A549 (cell line): ENCODE measurements around the gene SKAP1. TPM values are rescaled to one million over a fixed set of nuclear protein-coding genes. Genes with fewer than 3 reads are reported as not detected.

ENCODE experiments used
- ATAC-seq, 2 experiments: fragments of 200-7000 bp in 1 of 2; fragments of >200 bp in 1 of 2; cut with Nextera tagmentation in 1 of 2; cut with Tn5 transposase in 1 of 2; 3 replicates each; pipeline versions ENCODE4 v1.8.0 to v1.9.1; 2018 to 2020; ENCODE audit warnings: mild to moderate bottlenecking in 1 of 2, moderate library complexity in 1 of 2
- CTCF ChIA-PET: fragments of 300-600 bp; sonication (Branson Sonifier 250); formaldehyde crosslinking; extraction: SDS; loops from one replicate; lab custom pipeline; 2021; ENCODE audit warnings: antibody characterized with exemption, inconsistent platforms; lab: Yijun Ruan, JAX
- POLR2A ChIA-PET: fragments of 350-600 bp; formaldehyde crosslinking; extraction: SDS; loops from one replicate; lab custom pipeline; 2021; ENCODE audit warnings: antibody characterized with exemption, inconsistent platforms; lab: Yijun Ruan, JAX
- DNase-seq, 2 experiments: peaks; one replicate each; pipeline versions ENCODE4 v3.0.0 to v3.0.0-alpha.2; 2011 to 2016; ENCODE audit warnings: low read depth in 1 of 2, low spot score in 1 of 2
- FAIRE-seq: peaks from 2 replicates; lab custom pipeline; 2011; peaks lifted over from hg19 to GRCh38; lab: Jason Lieb, UNC
- H3K27ac ChIP-seq, 2 experiments: fragments of >200 bp; sonication (Bioruptor Twin); formaldehyde crosslinking; 3 replicates each; pipeline ENCODE4 v1.5.1; 2016 to 2017
- H3K4me1 ChIP-seq: fragments of >200 bp; sonication (Bioruptor Twin); formaldehyde crosslinking; 3 replicates; pipeline ENCODE4 v1.6.1; 2016
- H3K4me2 ChIP-seq: fragments of >200 bp; sonication (Bioruptor Twin); formaldehyde crosslinking; 3 replicates; pipeline ENCODE4 v1.6.1; 2016
- H3K4me3 ChIP-seq: fragments of >200 bp; sonication (Bioruptor Twin); formaldehyde crosslinking; 3 replicates; pipeline ENCODE4 v1.5.1; 2016
- H3K9me3 ChIP-seq: fragments of >200 bp; sonication (Bioruptor Twin); formaldehyde crosslinking; 3 replicates; pipeline ENCODE4 v1.6.1; 2016
- BCL3 ChIP-seq: fragments of >200 bp; sonication (Bioruptor Twin); formaldehyde crosslinking; IDR thresholded peaks from 3 replicates; pipeline ENCODE4 v1.6.1; 2016
- CEBPB ChIP-seq, 2 experiments: fragments of >200 bp in 1 of 2; sonication (Bioruptor Twin) in 1 of 2; formaldehyde crosslinking in 1 of 2; IDR thresholded peaks; 2 replicates each; pipeline ENCODE4 v1.6.1; 2012 to 2016
- CTCF ChIP-seq: fragments of >200 bp; sonication (Bioruptor Twin); formaldehyde crosslinking; IDR thresholded peaks from 3 replicates; pipeline ENCODE4 v1.5.1; 2016
- ELK1 ChIP-seq: fragments of 150-350 bp; IDR thresholded peaks from 2 replicates; pipeline ENCODE4 v1.6.1; 2014; ENCODE audit warnings: low read depth, mild to moderate bottlenecking, low read length
- ESRRA ChIP-seq: fragments of 150-350 bp; IDR thresholded peaks from 2 replicates; pipeline ENCODE4 v1.6.1; 2014; ENCODE audit warnings: mild to moderate bottlenecking, low read length, borderline replicate concordance
- FOXS1 ChIP-seq: fragments of 250-450 bp; sonication (Bioruptor Pico); IDR thresholded peaks from 2 replicates; pipeline ENCODE4 v1.5.0; 2020; ENCODE audit warnings: mild to moderate bottlenecking, moderate library complexity
- GATA3 ChIP-seq: IDR thresholded peaks from 2 replicates; pipeline ENCODE4 v1.6.1; 2012; ENCODE audit warnings: borderline replicate concordance
- HMGXB4 ChIP-seq: fragments of 250-450 bp; sonication (Bioruptor Pico); IDR thresholded peaks from 2 replicates; pipeline ENCODE4 v1.5.0; 2021; ENCODE audit warnings: mild to moderate bottlenecking, moderate library complexity, borderline replicate concordance
- HOXB13 ChIP-seq: fragments of 250-450 bp; sonication (Bioruptor Pico); IDR thresholded peaks from 2 replicates; pipeline ENCODE4 v1.5.0; 2020; ENCODE audit warnings: low read depth, mild to moderate bottlenecking, moderate library complexity
- JUN ChIP-seq, 2 experiments: fragments of >200 bp; sonication (Bioruptor Twin); formaldehyde crosslinking; IDR thresholded peaks; 2 replicates in 1 of 2; 3 replicates in 1 of 2; pipeline ENCODE4 v1.6.1; 2016 to 2017
- JUNB ChIP-seq: fragments of >200 bp; sonication (Bioruptor Twin); formaldehyde crosslinking; IDR thresholded peaks from 2 replicates; pipeline ENCODE4 v1.6.1; 2016
- KDM1A ChIP-seq: fragments of 200-600 bp; sonication (generic); IDR thresholded peaks from 2 replicates; pipeline ENCODE4 v1.6.1; 2016; ENCODE audit warnings: low read depth, mild to moderate bottlenecking
- MAFK ChIP-seq: fragments of 450-650 bp; IDR thresholded peaks from 2 replicates; pipeline ENCODE4 v1.6.1; 2014; ENCODE audit not compliant: partially characterized antibody
- MAZ ChIP-seq: fragments of 150-350 bp; IDR thresholded peaks from 2 replicates; pipeline ENCODE4 v1.6.1; 2014; ENCODE audit warnings: antibody characterized with exemption, low read depth, low read length, borderline replicate concordance
- NPAS2 ChIP-seq: fragments of 250-450 bp; sonication (Bioruptor Pico); IDR thresholded peaks from 2 replicates; pipeline ENCODE4 v1.8.0; 2022; ENCODE audit warnings: mild to moderate bottlenecking, moderate library complexity, borderline replicate concordance
- NR3C1 ChIP-seq: fragments of >200 bp; sonication (Bioruptor Twin); formaldehyde crosslinking; IDR thresholded peaks from 3 replicates; pipeline ENCODE4 v1.6.1; 2017
- PHF8 ChIP-seq: fragments of 200-600 bp; sonication (generic); IDR thresholded peaks from 2 replicates; pipeline ENCODE4 v1.6.1; 2016; ENCODE audit warnings: low read depth, mild to moderate bottlenecking, antibody characterized with exemption, moderate library complexity, borderline replicate concordance
- POLR2A ChIP-seq: IDR thresholded peaks from 2 replicates; pipeline ENCODE4 v1.6.1; 2012; ENCODE audit warnings: mild to moderate bottlenecking, low read length
- RAD21 ChIP-seq, 2 experiments: fragments of >200 bp in 1 of 2; sonication (Bioruptor Twin) in 1 of 2; formaldehyde crosslinking in 1 of 2; IDR thresholded peaks in 1 of 2; conservative IDR thresholded peaks in 1 of 2; 2 replicates in 1 of 2; 3 replicates in 1 of 2; pipeline ENCODE4 v1.6.1; 2012 to 2018; ENCODE audit warnings: inconsistent platforms in 1 of 2
- RCOR1 ChIP-seq: fragments of 150-350 bp; IDR thresholded peaks from 2 replicates; pipeline ENCODE4 v1.6.1; 2014; ENCODE audit warnings: antibody characterized with exemption, low read length, low read depth
- SMC3 ChIP-seq: fragments of >200 bp; sonication (Bioruptor Twin); formaldehyde crosslinking; IDR thresholded peaks from 3 replicates; pipeline ENCODE4 v1.6.1; 2018; ENCODE audit warnings: inconsistent platforms
- TP53 ChIP-seq: fragments of 250-450 bp; sonication (Bioruptor Pico); IDR thresholded peaks from 2 replicates; pipeline ENCODE4 v1.5.0; 2021; ENCODE audit warnings: mild to moderate bottlenecking, moderate library complexity
- WGBS: methylation state at CpG from one replicate; pipeline ENCODE4 v1.1.6; 2017; ENCODE audit errors: missing lambda C conversion rate; 5-methylcytosine and 5-hydroxymethylcytosine counted together
- polyA plus RNA-seq, 4 experiments: library from polyadenylated mRNA; depleted of rRNA in 3 of 4; stranded (reverse); fragments of >200 nt; fragmentation: RNase III in 1 of 4; extraction: RNeasy Plus Mini Kit Qiagen cat#74134 plus additional on column Dnase treatment in 1 of 4; gene quantifications; 2 replicates in 3 of 4; 3 replicates in 1 of 4; pipeline ENCODE4 v1.2.3, GENCODE V29; 2011 to 2017
- TF ChIP-seq, protein P1 (sequence below): fragments of 250-450 bp; sonication (Bioruptor Pico); IDR thresholded peaks from 2 replicates; pipeline ENCODE4 v1.5.0; 2020; ENCODE audit warnings: low read depth, mild to moderate bottlenecking, moderate library complexity
- TF ChIP-seq, protein P2 (sequence below): fragments of 200-600 bp; sonication (generic); IDR thresholded peaks from 2 replicates; pipeline ENCODE4 v1.6.1; 2016; ENCODE audit warnings: antibody characterized with exemption, mild to moderate bottlenecking, moderate library complexity
- TF ChIP-seq, protein P3 (sequence below): fragments of >200 bp; sonication (Bioruptor Twin); formaldehyde crosslinking; IDR thresholded peaks from 2 replicates; pipeline ENCODE4 v1.6.1; 2016

SKAP1 gene
- polyA plus RNA-seq, 2 of the 4 experiments (the other 2 are of a cell fraction): 0.14 to 0.78 TPM

DNA sequence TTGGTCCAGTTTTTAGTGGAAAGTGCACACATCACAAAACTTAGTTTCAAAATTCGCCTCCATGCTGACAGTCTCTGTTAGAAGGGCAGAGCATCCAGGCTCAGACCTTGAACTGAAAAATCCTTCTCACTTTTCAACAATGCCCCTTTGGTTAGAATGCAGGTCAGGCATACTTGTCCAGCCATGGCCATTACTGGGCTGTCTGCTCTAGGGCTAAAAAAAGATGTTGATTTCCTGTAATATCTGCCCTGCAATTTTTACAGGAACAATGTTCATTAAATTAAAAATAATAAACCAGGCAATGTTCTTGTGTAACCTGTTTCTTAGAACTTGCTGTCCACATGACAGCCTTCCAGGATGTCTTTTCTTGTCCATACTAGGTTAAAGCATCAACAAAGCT, 200.1 kb downstream of the SKAP1 start:
- FAIRE-seq (no peak), DNase-seq (no peak)
- POLR2A ChIA-PET: no interaction called here
- no peak overlapping the region for H3K4me2 ChIP-seq
- no peaks in the 10 kb centered on the region for H3K9me3 ChIP-seq
- no peak for TF ChIP-seq FOXS1 (CRISPR knock-in tag)
- TF ChIP-seq, protein P1, sequence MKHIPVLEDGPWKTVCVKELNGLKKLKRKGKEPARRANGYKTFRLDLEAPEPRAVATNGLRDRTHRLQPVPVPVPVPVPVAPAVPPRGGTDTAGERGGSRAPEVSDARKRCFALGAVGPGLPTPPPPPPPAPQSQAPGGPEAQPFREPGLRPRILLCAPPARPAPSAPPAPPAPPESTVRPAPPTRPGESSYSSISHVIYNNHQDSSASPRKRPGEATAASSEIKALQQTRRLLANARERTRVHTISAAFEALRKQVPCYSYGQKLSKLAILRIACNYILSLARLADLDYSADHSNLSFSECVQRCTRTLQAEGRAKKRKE (CRISPR knock-in tag): no peak
- no peak for TF ChIP-seq JUNB
- no peak for TF ChIP-seq GATA3
- no peak for TF ChIP-seq TP53 (CRISPR knock-in tag)
- TF ChIP-seq NR3C1: no peak
- no peak for TF ChIP-seq HMGXB4
- TF ChIP-seq PHF8: no peak
- TF ChIP-seq, protein P2, sequence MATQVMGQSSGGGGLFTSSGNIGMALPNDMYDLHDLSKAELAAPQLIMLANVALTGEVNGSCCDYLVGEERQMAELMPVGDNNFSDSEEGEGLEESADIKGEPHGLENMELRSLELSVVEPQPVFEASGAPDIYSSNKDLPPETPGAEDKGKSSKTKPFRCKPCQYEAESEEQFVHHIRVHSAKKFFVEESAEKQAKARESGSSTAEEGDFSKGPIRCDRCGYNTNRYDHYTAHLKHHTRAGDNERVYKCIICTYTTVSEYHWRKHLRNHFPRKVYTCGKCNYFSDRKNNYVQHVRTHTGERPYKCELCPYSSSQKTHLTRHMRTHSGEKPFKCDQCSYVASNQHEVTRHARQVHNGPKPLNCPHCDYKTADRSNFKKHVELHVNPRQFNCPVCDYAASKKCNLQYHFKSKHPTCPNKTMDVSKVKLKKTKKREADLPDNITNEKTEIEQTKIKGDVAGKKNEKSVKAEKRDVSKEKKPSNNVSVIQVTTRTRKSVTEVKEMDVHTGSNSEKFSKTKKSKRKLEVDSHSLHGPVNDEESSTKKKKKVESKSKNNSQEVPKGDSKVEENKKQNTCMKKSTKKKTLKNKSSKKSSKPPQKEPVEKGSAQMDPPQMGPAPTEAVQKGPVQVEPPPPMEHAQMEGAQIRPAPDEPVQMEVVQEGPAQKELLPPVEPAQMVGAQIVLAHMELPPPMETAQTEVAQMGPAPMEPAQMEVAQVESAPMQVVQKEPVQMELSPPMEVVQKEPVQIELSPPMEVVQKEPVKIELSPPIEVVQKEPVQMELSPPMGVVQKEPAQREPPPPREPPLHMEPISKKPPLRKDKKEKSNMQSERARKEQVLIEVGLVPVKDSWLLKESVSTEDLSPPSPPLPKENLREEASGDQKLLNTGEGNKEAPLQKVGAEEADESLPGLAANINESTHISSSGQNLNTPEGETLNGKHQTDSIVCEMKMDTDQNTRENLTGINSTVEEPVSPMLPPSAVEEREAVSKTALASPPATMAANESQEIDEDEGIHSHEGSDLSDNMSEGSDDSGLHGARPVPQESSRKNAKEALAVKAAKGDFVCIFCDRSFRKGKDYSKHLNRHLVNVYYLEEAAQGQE: no peak
- TF ChIP-seq BCL3: no peak
- no peak for TF ChIP-seq ELK1
- TF ChIP-seq RAD21 (conservative IDR thresholded peaks at IDR 0.05 in 1 of 2, IDR thresholded peaks at IDR 0.05 in 1 of 2): no peak
- TF ChIP-seq CEBPB (IDR thresholded peaks at IDR 0.05): no peak
- TF ChIP-seq MAFK: no peak
- TF ChIP-seq SMC3: no peak
- TF ChIP-seq, all 56 proteins: peak for 0
- WGBS: 89% methylated on average over 1 of the region's 1 CpG
- Histone ChIP-seq H3K4me1 (no peaks in the 10 kb centered on the region), H3K4me3 (no peak overlapping the region), H3K27ac (no peak overlapping the region)
- CTCF ChIA-PET: interaction anchor here (0.6 to 5.7 kb wide), 4 partner anchors 13 to 499 kb away, joined by 3 to 36 read pairs (median 7); partner anchors contain the start of gene HOXB13
- ATAC-seq: no peak

- no peak overlapping the region for H3K4me3 ChIP-seq
- no peaks in the 10 kb centered on the region for H3K9me3 ChIP-seq
- ATAC-seq (peak; percentile 70 to 74; a peak in 5 of 6 replicates), DNase-seq (no peak), FAIRE-seq (no peak)
- ChIA-PET POLR2A (interaction anchor here (0.6 kb wide), 1 partner anchor 9 kb away, joined by 3 read pairs; no protein-coding TSS in a partner anchor), CTCF (interaction anchor here (0.7 to 3.7 kb wide), 6 partner anchors 13 to 390 kb away, joined by 3 to 47 read pairs (median 4); no protein-coding TSS in a partner anchor)
- no peak overlapping the region for H3K4me2 ChIP-seq
- 71% methylated on average over 1 of the region's 1 CpG for WGBS
- no peaks in the 10 kb centered on the region for H3K4me1 ChIP-seq
- no peak overlapping the region for H3K27ac ChIP-seq
- TF ChIP-seq HOXB13 (no peak), ESRRA (no peak), CEBPB (IDR thresholded peaks at IDR 0.05) (no peak), JUN (IDR thresholded peaks at IDR 0.05) (no peak), NPAS2 (CRISPR knock-in tag) (no peak), KDM1A (no peak), TP53 (CRISPR knock-in tag) (no peak), POLR2A (no peak), NR3C1 (no peak), MAZ (no peak), RCOR1 (no peak), RAD21 (conservative IDR thresholded peaks at IDR 0.05 in 1 of 2, IDR thresholded peaks at IDR 0.05 in 1 of 2) (no peak), CTCF (no peak)
- TF ChIP-seq, protein P1 (CRISPR knock-in tag): no peak
- TF ChIP-seq, protein P3, sequence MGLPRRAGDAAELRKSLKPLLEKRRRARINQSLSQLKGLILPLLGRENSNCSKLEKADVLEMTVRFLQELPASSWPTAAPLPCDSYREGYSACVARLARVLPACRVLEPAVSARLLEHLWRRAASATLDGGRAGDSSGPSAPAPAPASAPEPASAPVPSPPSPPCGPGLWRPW: no peak
Measured at GRCh38 chr17:48228720-48229119, 201.3 kb downstream of the SKAP1 start.
